GM23338 (cell line): ENCODE data around the gene PCNX1. TPM values are rescaled to one million over a fixed set of nuclear protein-coding genes. Genes with fewer than 3 reads are reported as not detected.
"Not testable (repeated sequence)": the region's sequence is repeated elsewhere in the genome, so short reads cannot be mapped to it uniquely, and the experiment has no call there.

Source experiments
- ATAC-seq: fragments of 200-7000 bp; cut with Tn5 transposase; 3 replicates; pipeline ENCODE4 v1.9.1; 2020
- DNase-seq: peaks from one replicate; pipeline ENCODE4 v3.0.0-alpha.2; 2015; ENCODE audit warnings: low spot score
- H2AFZ ChIP-seq: fragments of 200-600 bp; sonication (generic); 2 replicates; pipeline ENCODE4 v1.8.0; 2016; ENCODE audit warnings: antibody characterized with exemption, mild to moderate bottlenecking, moderate library complexity
- H3F3A ChIP-seq: fragments of 200-600 bp; sonication (generic); replicated peaks from 2 replicates; pipeline ENCODE4 v1.8.0; 2017; ENCODE audit warnings: antibody characterized with exemption, mixed run types, low read depth
- H3K27ac ChIP-seq: fragments of 200-600 bp; sonication (generic); 2 replicates; pipeline ENCODE4 v1.6.1; 2016; ENCODE audit warnings: low read depth
- H3K27me3 ChIP-seq: fragments of 200-600 bp; sonication (generic); 2 replicates; pipeline ENCODE4 v1.8.0; 2016; ENCODE audit warnings: mild to moderate bottlenecking, mixed run types, moderate library complexity; ENCODE audit not compliant: insufficient read depth
- H3K36me3 ChIP-seq: fragments of 200-600 bp; sonication (generic); 2 replicates; pipeline ENCODE4 v1.8.0; 2016; ENCODE audit warnings: mild to moderate bottlenecking; ENCODE audit not compliant: insufficient read depth
- H3K4me1 ChIP-seq: fragments of 200-600 bp; sonication (generic); 2 replicates; pipeline ENCODE4 v1.8.0; 2016; ENCODE audit warnings: mild to moderate bottlenecking, moderate library complexity; ENCODE audit not compliant: insufficient read depth
- H3K4me2 ChIP-seq: fragments of 200-600 bp; sonication (generic); 2 replicates; pipeline ENCODE4 v1.7.1; 2017; ENCODE audit warnings: mixed run types
- H3K4me3 ChIP-seq: fragments of 200-600 bp; sonication (generic); 2 replicates; pipeline ENCODE4 v1.6.1; 2016; ENCODE audit warnings: mixed run types
- H3K79me2 ChIP-seq: fragments of 200-600 bp; sonication (generic); replicated peaks from 2 replicates; pipeline ENCODE4 v1.8.0; 2017; ENCODE audit warnings: mild to moderate bottlenecking; ENCODE audit not compliant: insufficient read depth
- H3K9me2 ChIP-seq: fragments of 200-600 bp; sonication (generic); 2 replicates; pipeline ENCODE4 v1.8.0; 2017; ENCODE audit not compliant: insufficient read depth
- H4K20me1 ChIP-seq: fragments of 200-600 bp; sonication (generic); replicated peaks from 2 replicates; pipeline ENCODE4 v1.8.0; 2017; ENCODE audit warnings: mild to moderate bottlenecking; ENCODE audit not compliant: insufficient read depth
- H3K27ac Mint-ChIP-seq: 2 replicates; pipeline ENCODE4 v1.8.0; 2020; ENCODE audit warnings: inconsistent platforms, mild to moderate bottlenecking, moderate library complexity, mixed read lengths
- H3K27me3 Mint-ChIP-seq: 3 replicates; pipeline ENCODE4 v1.8.0; 2022; ENCODE audit warnings: low read depth, mild to moderate bottlenecking, moderate library complexity, mixed read lengths, inconsistent platforms; ENCODE audit not compliant: insufficient read depth, poor library complexity
- H3K36me3 Mint-ChIP-seq: 3 replicates; pipeline ENCODE4 v1.8.0; 2021; ENCODE audit warnings: low read depth, mild to moderate bottlenecking, inconsistent platforms, moderate library complexity, mixed read lengths
- H3K4me1 Mint-ChIP-seq: 3 replicates; pipeline ENCODE4 v1.8.0; 2020; ENCODE audit warnings: mild to moderate bottlenecking, inconsistent platforms, mixed read lengths
- H3K4me3 Mint-ChIP-seq: 3 replicates; pipeline ENCODE4 v1.8.0; 2021; ENCODE audit warnings: moderate library complexity, mild to moderate bottlenecking, inconsistent platforms, mixed read lengths
- H3K9me3 Mint-ChIP-seq: 3 replicates; pipeline ENCODE4 v1.8.0; 2020; ENCODE audit warnings: moderate library complexity, mild to moderate bottlenecking, inconsistent platforms, mixed read lengths
- CREB1 ChIP-seq: fragments of 250-450 bp; sonication (Bioruptor Pico); IDR thresholded peaks from 2 replicates; pipeline ENCODE4 v1.5.0; 2020; ENCODE audit warnings: low read depth, mild to moderate bottlenecking, moderate library complexity
- CTCF ChIP-seq, 2 experiments: fragments of 200-600 bp in 1 of 2; sonication (generic) in 1 of 2; conservative IDR thresholded peaks; 2 replicates each; pipeline versions ENCODE4 v1.5.1 to v1.6.1; 2016 to 2017; ENCODE audit warnings: antibody characterized with exemption in 2 of 2, low read depth in 2 of 2, mild to moderate bottlenecking in 2 of 2, moderate library complexity in 1 of 2
- EZH2 ChIP-seq: fragments of 200-600 bp; sonication (generic); IDR thresholded peaks from one replicate; pipeline ENCODE4 v1.8.0; 2017; ENCODE audit warnings: antibody characterized with exemption, mild to moderate bottlenecking, low read depth; ENCODE audit not compliant: unreplicated experiment
- EZH2phosphoT487 ChIP-seq: fragments of 200-600 bp; sonication (generic); IDR thresholded peaks from one replicate; pipeline ENCODE4 v1.8.1; 2018; ENCODE audit warnings: antibody characterized with exemption; ENCODE audit not compliant: unreplicated experiment
- JUNB ChIP-seq: IDR thresholded peaks from one replicate; pipeline ENCODE4 v1.6.1; 2016; ENCODE audit warnings: antibody characterized with exemption; ENCODE audit not compliant: unreplicated experiment
- NANOG ChIP-seq: IDR thresholded peaks from 2 replicates; pipeline ENCODE4 v1.6.1; 2016; ENCODE audit warnings: antibody characterized with exemption, borderline replicate concordance
- POLR2AphosphoS5 ChIP-seq: IDR thresholded peaks from 2 replicates; pipeline ENCODE4 v1.6.1; 2016; ENCODE audit warnings: antibody characterized with exemption, low read depth
- STAT1 ChIP-seq: IDR thresholded peaks from one replicate; pipeline ENCODE4 v1.6.1; 2016; ENCODE audit warnings: antibody characterized with exemption; ENCODE audit not compliant: unreplicated experiment
- ZNF114 ChIP-seq: fragments of 250-450 bp; sonication (Bioruptor Pico); IDR thresholded peaks from 2 replicates; pipeline ENCODE4 v1.5.0; 2020; ENCODE audit warnings: mild to moderate bottlenecking, moderate library complexity
- ZNF331 ChIP-seq: fragments of 250-450 bp; sonication (Bioruptor Pico); IDR thresholded peaks from 2 replicates; pipeline ENCODE4 v1.5.0; 2020; ENCODE audit warnings: low read depth, mild to moderate bottlenecking, moderate library complexity
- ZNF462 ChIP-seq: fragments of 250-450 bp; sonication (Bioruptor Pico); IDR thresholded peaks from 2 replicates; pipeline ENCODE4 v1.5.0; 2020; ENCODE audit warnings: mild to moderate bottlenecking, moderate library complexity
- polyA plus RNA-seq: library from polyadenylated mRNA; unstranded; fragments of >200 nt; fragmentation: Nextera tagmentation; extraction: Ambion mirVana; gene quantifications from 2 replicates; pipeline ENCODE4 v1.2.1, GENCODE V29; 2016
- total RNA-seq: library from RNA; depleted of rRNA; stranded (reverse); fragments of >200 nt; shearing (Covaris generic); gene quantifications from 2 replicates; pipeline ENCODE4 v1.2.3, GENCODE V29; 2014
- TF ChIP-seq, protein P1 (sequence below): IDR thresholded peaks from 2 replicates; pipeline ENCODE4 v1.6.1; 2016; ENCODE audit warnings: antibody characterized with exemption

The PCNX1 gene
- total and polyA plus RNA-seq, 2 experiments from 2014 or later: 19.4 to 53.1 TPM

DNA sequence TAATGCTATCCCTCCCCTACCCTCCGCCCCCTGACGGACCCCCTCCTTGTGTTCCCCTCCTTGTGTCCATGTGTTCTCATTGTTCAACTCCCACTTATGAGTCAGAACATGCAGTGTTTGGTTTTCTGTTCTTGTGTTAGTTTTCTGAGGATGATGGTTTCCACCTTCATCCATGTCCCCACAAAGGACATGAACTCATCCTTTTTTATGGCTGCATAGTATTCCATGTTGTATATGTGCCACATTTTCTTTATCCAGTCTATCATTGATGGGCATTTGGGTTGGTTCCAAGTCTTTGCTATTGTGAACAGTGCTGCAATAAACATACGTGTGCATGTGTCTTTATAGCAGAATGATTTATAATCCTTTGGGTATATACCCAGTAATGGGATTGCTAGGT is 112.7 kb downstream of the PCNX1 start:
- H3K4me2 ChIP-seq, H3K79me2 ChIP-seq, H3K9me2 ChIP-seq, H3F3A ChIP-seq, H3K27me3 Mint-ChIP-seq, H4K20me1 ChIP-seq, H3K27ac Mint-ChIP-seq, H2AFZ ChIP-seq, H3K36me3 ChIP-seq, H3K27ac ChIP-seq, H3K4me3 Mint-ChIP-seq, H3K4me1 Mint-ChIP-seq, DNase-seq, H3K4me3 ChIP-seq, H3K27me3 ChIP-seq, H3K4me1 ChIP-seq, ATAC-seq: not testable (repeated sequence)
- peaks cover 53% of the 10 kb centered on the region for H3K36me3 Mint-ChIP-seq
- H3K9me3 Mint-ChIP-seq: peaks cover 13% of the 10 kb centered on the region; the same call in 2 of the 3 replicates

DNA sequence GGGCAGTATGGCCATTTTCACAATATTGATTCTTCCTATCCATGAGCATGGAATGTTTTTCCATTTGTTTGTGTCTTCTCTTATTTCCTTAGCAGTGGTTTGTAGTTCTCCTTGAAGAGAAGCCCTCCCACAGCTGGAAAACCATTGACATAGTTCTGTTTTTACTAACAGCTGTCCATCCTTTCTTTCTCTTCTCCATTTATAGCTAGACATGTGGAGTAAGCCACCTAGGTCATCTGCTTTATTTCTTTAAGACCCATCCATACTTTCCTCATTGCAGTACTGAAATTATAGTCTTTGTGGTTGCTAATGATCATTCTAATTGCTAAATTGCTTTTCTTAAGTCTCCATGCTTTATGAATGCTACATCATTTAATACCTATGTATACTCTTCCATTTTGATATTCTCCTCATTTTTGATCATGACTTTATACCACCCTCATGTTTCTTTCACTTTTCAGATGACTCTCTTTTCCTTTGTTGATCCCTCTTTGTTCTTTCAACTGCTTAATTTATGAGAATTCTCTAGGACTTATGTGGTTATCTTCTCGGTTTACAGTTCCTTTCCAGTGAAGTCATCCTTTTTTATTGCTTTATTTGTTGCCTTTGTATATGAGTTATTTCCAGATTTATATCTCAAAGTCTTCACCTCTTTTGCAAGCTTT is 114.2 kb downstream of the PCNX1 start:
- Histone ChIP-seq H3K4me1 (no peaks in the 10 kb centered on the region), H3F3A (no peaks in the 10 kb centered on the region), H3K4me2 (no peak overlapping the region), H2AFZ (no peak overlapping the region), H4K20me1 (no peaks in the 10 kb centered on the region), H3K9me2 (no peaks in the 10 kb centered on the region), H3K27ac (no peak overlapping the region), H3K4me3 (no peak overlapping the region), H3K79me2 (0 out of 2 replicates have a peak, but pooled peaks cover 6% of the 10 kb centered on the region), H3K36me3 (peaks cover 7% of the 10 kb centered on the region; the same call in 1 of the 2 replicates), H3K27me3 (no peaks in the 10 kb centered on the region)
- DNase-seq (no peak), ATAC-seq (no peak)
- Mint-ChIP-seq H3K27ac (no peak overlapping the region; the same call in 1 of the 2 replicates), H3K27me3 (no peaks in the 10 kb centered on the region), H3K4me3 (no peak overlapping the region), H3K4me1 (no peaks in the 10 kb centered on the region), H3K36me3 (peaks cover 44% of the 10 kb centered on the region), H3K9me3 (peaks cover 13% of the 10 kb centered on the region; the same call in 2 of the 3 replicates)
- TF ChIP-seq POLR2AphosphoS5 (no peak), JUNB (no peak), ZNF331 (CRISPR knock-in tag) (no peak), EZH2phosphoT487 (no peak), CREB1 (no peak), ZNF114 (CRISPR knock-in tag) (no peak), STAT1 (no peak), ZNF462 (CRISPR knock-in tag) (no peak), CTCF (conservative IDR thresholded peaks at IDR 0.05; ENCODE audit: low read depth in 2 of 2) (no peak), NANOG (no peak), EZH2 (no peak)
- TF ChIP-seq, protein P1, sequence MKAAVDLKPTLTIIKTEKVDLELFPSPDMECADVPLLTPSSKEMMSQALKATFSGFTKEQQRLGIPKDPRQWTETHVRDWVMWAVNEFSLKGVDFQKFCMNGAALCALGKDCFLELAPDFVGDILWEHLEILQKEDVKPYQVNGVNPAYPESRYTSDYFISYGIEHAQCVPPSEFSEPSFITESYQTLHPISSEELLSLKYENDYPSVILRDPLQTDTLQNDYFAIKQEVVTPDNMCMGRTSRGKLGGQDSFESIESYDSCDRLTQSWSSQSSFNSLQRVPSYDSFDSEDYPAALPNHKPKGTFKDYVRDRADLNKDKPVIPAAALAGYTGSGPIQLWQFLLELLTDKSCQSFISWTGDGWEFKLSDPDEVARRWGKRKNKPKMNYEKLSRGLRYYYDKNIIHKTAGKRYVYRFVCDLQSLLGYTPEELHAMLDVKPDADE: no peak
